D721Med (cell line): ENCODE results near the gene LHFPL6.

Source experiments
- DNase-seq: peaks from one replicate; pipeline ENCODE4 v3.0.0; 2011; ENCODE audit warnings: low spot score; ENCODE audit not compliant: insufficient read length
- FAIRE-seq: peaks from 2 replicates; lab custom pipeline; 2011; peaks lifted over from hg19 to GRCh38; lab: Jason Lieb, UNC
- CTCF ChIP-seq: IDR thresholded peaks from 2 replicates; pipeline ENCODE4 v1.5.1; 2012; ENCODE audit warnings: mild to moderate bottlenecking, control low read depth; ENCODE audit not compliant: insufficient read depth; ENCODE audit errors: missing control alignments

Gene LHFPL6

GRCh38 chr13:39322836-39323585 lies 280.0 kb downstream of the LHFPL6 start:
- no peak for FAIRE-seq
- no peak for TF ChIP-seq CTCF
- no peak for DNase-seq

GRCh38 chr13:39321574-39321973 lies 281.4 kb downstream of the LHFPL6 start:
- no peak for DNase-seq
- no peak for FAIRE-seq
- no peak for TF ChIP-seq CTCF

- DNase-seq: peak; percentile 24
- TF ChIP-seq CTCF: no peak
- FAIRE-seq: peak; percentile 93
These were observed 284.8 kb downstream of the LHFPL6 start for GRCh38 chr13:39318161-39318560.

- DNase-seq: no peak
- no peak for TF ChIP-seq CTCF
- FAIRE-seq: no peak
These were observed 285.7 kb downstream of the LHFPL6 start for GRCh38 chr13:39317291-39317690.

GRCh38 chr13:39315796-39316195 lies 287.2 kb downstream of the LHFPL6 start:
- no peak for TF ChIP-seq CTCF
- DNase-seq: no peak
- FAIRE-seq: no peak

- FAIRE-seq (no peak), DNase-seq (no peak)
- no peak for TF ChIP-seq CTCF
These were observed 289.3 kb downstream of the LHFPL6 start for GRCh38 chr13:39313721-39314120.

GRCh38 chr13:39312596-39312995 lies 290.4 kb downstream of the LHFPL6 start:
- FAIRE-seq (no peak), DNase-seq (no peak)
- TF ChIP-seq CTCF: no peak
